HUES64 (cell line): Measurements from ENCODE around the gene ATF1. TPM values are rescaled to one million over a fixed set of nuclear protein-coding genes. Genes with fewer than 3 reads are reported as not detected.

Source experiments
- H3K27ac ChIP-seq: 2 replicates; pipeline ENCODE4 v1.7.0; 2013; ENCODE audit warnings: low read depth, low read length, inconsistent platforms
- H3K27me3 ChIP-seq: 2 replicates; pipeline ENCODE4 v1.6.1; 2013; ENCODE audit warnings: mild to moderate bottlenecking, low read length; ENCODE audit not compliant: insufficient read depth
- H3K36me3 ChIP-seq: 2 replicates; pipeline ENCODE4 v1.6.1; 2013; ENCODE audit warnings: mild to moderate bottlenecking, low read length; ENCODE audit not compliant: insufficient read depth
- H3K4me1 ChIP-seq: 2 replicates; pipeline ENCODE4 v1.6.1; 2013; ENCODE audit warnings: mild to moderate bottlenecking, low read length, moderate library complexity; ENCODE audit not compliant: insufficient read depth
- H3K4me3 ChIP-seq: 2 replicates; pipeline ENCODE4 v1.5.1; 2013; ENCODE audit warnings: mild to moderate bottlenecking, low read length, moderate library complexity
- H3K9ac ChIP-seq: 2 replicates; pipeline ENCODE4 v1.6.1; 2013; ENCODE audit warnings: mild to moderate bottlenecking, low read depth, low read length
- H3K9me3 ChIP-seq: 2 replicates; pipeline ENCODE4 v1.6.1; 2013; ENCODE audit warnings: low read depth, low read length; ENCODE audit not compliant: insufficient read depth
- WGBS: fragments of 150-250, 120-280 bp; methylation state at CpG from one replicate; pipeline ENCODE4 v1.1.7; 2013; ENCODE audit warnings: missing lambda C conversion rate; 5-methylcytosine and 5-hydroxymethylcytosine counted together
- polyA plus RNA-seq, 2 experiments: library from polyadenylated mRNA; stranded (reverse); fragments of 50-300 nt; gene quantifications; one replicate each; pipeline ENCODE4 v1.2.3, GENCODE V29; 2013

Gene ATF1
- 30.0 TPM for polyA plus RNA-seq (2013, experiment 1 of 2)
- polyA plus RNA-seq (2013, experiment 2 of 2): 28.4 TPM

DNA sequence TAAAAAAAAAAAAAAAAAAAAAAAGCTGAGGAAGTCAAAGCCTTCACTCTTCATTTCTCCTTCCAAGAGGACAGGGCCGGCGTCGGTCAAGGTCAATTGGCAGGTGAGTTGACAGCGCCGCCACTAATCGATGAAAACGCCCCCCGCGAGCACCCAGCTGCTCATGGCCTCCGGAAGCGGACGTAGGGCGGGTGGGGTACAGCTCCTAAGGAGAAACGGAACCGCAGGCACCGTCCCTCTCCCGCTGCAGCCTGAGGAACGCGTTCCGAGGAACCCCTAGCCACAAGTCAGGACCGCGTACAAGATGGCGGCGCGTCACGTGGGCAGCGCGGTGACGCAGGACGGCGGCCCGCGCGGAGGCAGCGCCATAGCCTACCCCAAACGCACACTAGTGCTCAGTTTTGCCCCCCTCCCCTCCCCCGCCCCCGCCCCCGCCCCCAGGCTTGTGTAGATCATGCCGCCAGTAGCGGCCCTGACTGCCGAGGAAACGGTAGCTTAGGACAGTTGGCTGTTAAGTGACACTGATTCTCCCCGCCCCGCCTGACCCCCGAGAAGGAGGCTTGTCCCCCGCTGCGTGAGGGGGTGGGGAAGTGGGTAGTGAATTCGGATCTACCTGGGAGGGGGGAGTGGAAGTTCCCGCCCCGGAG lies at the start of gene ATF1:
Gene ATF1, plus strand, starts transcription at position 463 of the 647 bp plus-strand sequence. CDS start 16,045 bp downstream, outside the sequence.
- H3K9ac ChIP-seq: peak within 1 kb of the TSS; percentile 96
- H3K9me3 ChIP-seq: no peaks in the 10 kb centered on the region
- H3K36me3 ChIP-seq: no peaks in the 10 kb centered on the region
- H3K27ac ChIP-seq: peak within 1 kb of the TSS; percentile 100
- WGBS: under 1% methylated on average over 42 of the region's 51 CpGs
- peaks cover 9% of the 10 kb centered on the region for H3K4me1 ChIP-seq
- no peaks in the 10 kb centered on the region for H3K27me3 ChIP-seq
- H3K4me3 ChIP-seq: peak within 1 kb of the TSS; percentile 86

DNA sequence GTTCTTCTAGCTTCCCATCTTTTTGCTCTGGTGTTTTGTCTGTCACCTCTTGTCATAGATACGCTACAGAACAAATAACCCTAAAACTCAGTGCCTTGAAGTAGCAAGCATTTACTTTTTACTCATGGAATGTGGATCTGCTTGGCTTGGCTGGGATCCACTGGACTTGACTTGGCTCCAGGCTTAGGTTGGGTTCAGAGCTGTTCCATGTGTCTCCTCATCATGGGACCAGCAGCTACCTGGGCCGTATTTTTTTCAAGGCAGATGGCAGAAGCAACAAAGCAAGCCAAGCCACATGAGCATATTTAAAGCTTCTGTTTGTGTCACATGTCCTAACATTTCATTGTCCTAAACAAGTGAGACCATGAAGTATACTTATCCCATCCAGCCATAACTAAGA lies 48.7 kb upstream of the ATF1 start:
- 93% methylated on average over 2 of the region's 2 CpGs for WGBS
- Histone ChIP-seq H3K36me3 (peaks cover 61% of the 10 kb centered on the region), H3K27ac (no peak overlapping the region)

DNA sequence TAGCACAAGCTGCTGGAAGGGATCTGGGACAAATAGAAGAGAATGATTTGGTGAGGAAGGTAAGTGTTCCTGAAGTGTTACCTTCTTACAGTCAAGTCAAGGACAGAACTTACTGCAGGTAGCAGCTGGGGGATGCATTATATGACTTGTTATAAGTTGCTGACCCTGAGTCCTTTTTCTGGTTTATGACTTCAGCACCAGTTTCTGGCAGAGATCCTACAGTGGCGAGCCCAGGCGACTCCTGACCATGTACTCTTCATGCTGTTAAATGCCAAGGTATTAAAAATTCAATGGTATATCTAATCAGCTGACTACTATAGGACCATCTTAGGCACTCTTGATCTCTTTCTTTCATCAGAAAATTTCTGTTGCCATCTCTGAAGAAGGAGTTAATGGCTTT lies 45.1 kb upstream of the ATF1 start:
- no peaks in the 10 kb centered on the region for H3K27me3 ChIP-seq
- 100% methylated on average over 2 of the region's 2 CpGs for WGBS
- H3K4me1 ChIP-seq: no peaks in the 10 kb centered on the region
- H3K9ac ChIP-seq: no peak overlapping the region
- no peak overlapping the region for H3K27ac ChIP-seq
- peaks cover 73% of the 10 kb centered on the region for H3K36me3 ChIP-seq
- H3K4me3 ChIP-seq: no peak overlapping the region
- no peaks in the 10 kb centered on the region for H3K9me3 ChIP-seq

More for the DNA sequence above, 48.7 kb upstream of the ATF1 start:
- no peak overlapping the region for H3K9ac ChIP-seq
- H3K4me1 ChIP-seq: no peaks in the 10 kb centered on the region
- H3K4me3 ChIP-seq: no peak overlapping the region
- H3K27me3 ChIP-seq: no peaks in the 10 kb centered on the region
- no peaks in the 10 kb centered on the region for H3K9me3 ChIP-seq

DNA sequence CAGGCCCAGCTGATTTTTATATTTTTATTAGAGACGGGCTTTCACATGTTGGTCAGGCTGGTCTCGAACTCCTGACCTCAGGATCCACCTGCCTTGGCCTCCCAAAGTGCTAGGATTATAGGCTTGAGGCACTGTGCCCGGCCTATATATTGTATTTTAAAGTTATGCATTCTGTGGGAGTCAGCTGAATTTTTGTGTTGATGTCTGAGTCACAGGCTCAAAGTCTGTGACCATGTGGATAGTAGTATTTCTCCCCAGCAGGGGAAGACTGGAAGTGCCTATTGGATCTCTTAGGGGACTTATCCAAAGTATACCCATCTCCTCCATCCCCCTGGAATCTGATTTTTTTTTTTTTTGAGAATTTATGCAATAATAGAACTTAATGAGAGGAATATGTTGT lies 43.8 kb upstream of the ATF1 start:
- H3K36me3 ChIP-seq: peaks cover 73% of the 10 kb centered on the region
- H3K9ac ChIP-seq: no peak overlapping the region
- no peak overlapping the region for H3K4me3 ChIP-seq
- no peaks in the 10 kb centered on the region for H3K9me3 ChIP-seq
- H3K27ac ChIP-seq: no peak overlapping the region
- no peaks in the 10 kb centered on the region for H3K4me1 ChIP-seq
- WGBS: 98% methylated on average over 3 of the region's 3 CpGs
- no peaks in the 10 kb centered on the region for H3K27me3 ChIP-seq

DNA sequence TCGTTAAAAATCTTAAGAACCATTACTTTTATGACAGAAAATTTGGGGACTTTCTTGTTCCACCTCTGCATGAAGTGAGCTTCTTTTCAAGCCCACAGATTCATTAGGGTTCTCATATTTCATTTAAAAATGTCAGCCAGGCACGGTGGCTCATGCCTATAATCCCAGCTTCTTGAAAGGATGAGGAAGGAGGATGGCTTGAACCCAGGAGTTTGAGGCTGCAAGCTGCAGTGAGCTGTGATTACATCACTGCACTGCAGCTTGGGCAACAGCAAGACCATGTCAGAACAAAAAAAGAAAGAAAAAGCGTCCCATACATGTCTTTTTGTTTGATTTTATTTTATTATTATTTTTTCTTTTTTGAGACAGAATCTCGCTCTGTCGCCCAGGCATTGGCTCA lies 43.4 kb upstream of the ATF1 start:
- H3K9me3 ChIP-seq: no peaks in the 10 kb centered on the region
- no peak overlapping the region for H3K9ac ChIP-seq
- H3K27me3 ChIP-seq: no peaks in the 10 kb centered on the region
- H3K4me3 ChIP-seq: no peak overlapping the region
- H3K27ac ChIP-seq: no peak overlapping the region
- 96% methylated on average over 4 of the region's 5 CpGs for WGBS
- no peaks in the 10 kb centered on the region for H3K4me1 ChIP-seq
- peaks cover 73% of the 10 kb centered on the region for H3K36me3 ChIP-seq

DNA sequence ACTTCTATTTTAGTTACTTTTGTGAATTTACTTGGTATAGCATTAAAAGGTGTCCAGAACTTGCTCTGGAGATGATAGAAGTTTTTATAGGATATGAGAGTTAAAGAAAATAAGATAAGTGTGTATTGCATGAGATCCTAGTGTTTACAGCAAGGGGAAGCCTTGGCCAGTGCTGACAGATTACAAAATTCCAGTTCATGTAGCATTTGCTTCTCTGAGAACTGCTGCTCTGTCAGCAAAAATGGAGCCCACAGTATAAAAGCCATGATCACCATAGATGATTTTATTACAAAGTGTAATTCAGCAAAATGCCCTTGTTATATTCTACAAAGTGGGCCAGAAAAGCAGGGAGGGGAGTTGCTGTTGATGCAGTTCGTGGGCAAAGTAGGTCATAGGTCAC lies 40.0 kb upstream of the ATF1 start:
- H3K27ac ChIP-seq: no peak overlapping the region
- H3K4me1 ChIP-seq: no peaks in the 10 kb centered on the region
- no peaks in the 10 kb centered on the region for H3K27me3 ChIP-seq
- no peaks in the 10 kb centered on the region for H3K9me3 ChIP-seq
- peaks cover 88% of the 10 kb centered on the region for H3K36me3 ChIP-seq
- WGBS: 88% methylated on average over 1 of the region's 1 CpG
- no peak overlapping the region for H3K4me3 ChIP-seq
- no peak overlapping the region for H3K9ac ChIP-seq

DNA sequence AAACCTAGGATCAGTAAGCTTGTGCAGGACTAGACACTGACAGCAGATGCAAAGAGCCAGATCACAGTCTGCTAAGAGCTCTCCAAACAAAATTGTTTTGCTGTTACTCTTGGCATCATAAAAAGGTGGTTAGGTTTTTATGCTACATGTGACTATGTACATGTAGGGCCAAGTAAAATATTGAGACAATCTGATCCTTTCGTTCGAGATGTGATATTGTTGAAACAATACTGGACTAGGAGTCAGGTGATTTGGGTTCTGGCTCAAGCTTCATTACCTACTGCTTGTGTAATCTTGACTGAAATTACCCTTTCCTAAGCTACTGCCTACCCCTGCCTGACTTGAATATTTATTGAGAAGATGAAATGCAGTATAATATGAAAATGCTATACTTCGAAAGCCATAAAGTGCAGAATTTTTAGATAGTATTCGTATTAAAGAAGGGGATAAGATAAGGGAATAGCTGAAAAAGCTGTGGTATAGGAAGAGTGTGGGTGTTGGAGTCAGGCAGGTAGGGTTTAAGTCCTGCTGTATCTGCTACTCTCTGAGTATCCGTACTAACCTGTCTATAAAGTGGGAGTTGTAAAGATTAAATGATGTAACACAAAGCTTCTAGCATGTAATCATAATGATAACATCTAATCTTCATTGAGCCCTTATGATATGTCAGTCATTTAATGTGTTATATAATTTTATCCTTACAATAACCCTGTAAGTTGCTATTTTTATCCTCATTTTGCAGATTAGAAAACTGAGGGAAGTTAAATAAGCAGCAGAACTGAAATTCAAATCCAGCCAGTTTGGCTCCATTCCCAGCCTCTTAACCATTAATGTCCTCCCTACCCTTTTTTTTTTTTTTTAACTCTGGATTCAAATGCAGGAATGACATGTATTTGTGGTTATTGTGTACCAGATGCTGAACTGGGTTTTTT lies 38.6 kb upstream of the ATF1 start:
- no peaks in the 10 kb centered on the region for H3K27me3 ChIP-seq
- no peak overlapping the region for H3K4me3 ChIP-seq
- 97% methylated on average over 4 of the region's 5 CpGs for WGBS
- peaks cover 88% of the 10 kb centered on the region for H3K36me3 ChIP-seq
- H3K9ac ChIP-seq: no peak overlapping the region
- no peaks in the 10 kb centered on the region for H3K4me1 ChIP-seq
- no peak overlapping the region for H3K27ac ChIP-seq
- no peaks in the 10 kb centered on the region for H3K9me3 ChIP-seq

DNA sequence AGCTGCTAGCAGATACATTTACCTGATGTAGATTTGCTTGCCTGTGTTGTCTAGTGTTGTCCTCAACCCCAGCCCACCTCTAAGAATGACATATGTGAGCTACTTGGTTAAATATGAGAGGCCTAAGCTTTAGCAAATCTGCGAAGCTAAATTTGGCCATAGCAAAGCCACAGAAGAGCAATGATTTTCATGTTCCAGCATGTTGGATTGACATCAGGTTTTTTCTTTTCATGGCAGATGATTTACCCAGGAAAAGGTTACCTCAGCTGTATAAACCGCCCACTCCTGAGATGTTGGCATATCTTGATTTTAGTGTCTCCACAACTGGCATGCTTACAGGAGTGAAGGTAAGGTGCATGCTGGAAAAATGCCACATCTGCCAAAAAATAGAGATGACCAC lies 36.4 kb upstream of the ATF1 start:
- Histone ChIP-seq H3K4me3 (no peak overlapping the region), H3K9ac (no peak overlapping the region), H3K9me3 (no peaks in the 10 kb centered on the region), H3K4me1 (no peaks in the 10 kb centered on the region), H3K27me3 (no peaks in the 10 kb centered on the region), H3K27ac (no peak overlapping the region), H3K36me3 (peaks cover 89% of the 10 kb centered on the region)
- WGBS: 97% methylated on average over 2 of the region's 2 CpGs

DNA sequence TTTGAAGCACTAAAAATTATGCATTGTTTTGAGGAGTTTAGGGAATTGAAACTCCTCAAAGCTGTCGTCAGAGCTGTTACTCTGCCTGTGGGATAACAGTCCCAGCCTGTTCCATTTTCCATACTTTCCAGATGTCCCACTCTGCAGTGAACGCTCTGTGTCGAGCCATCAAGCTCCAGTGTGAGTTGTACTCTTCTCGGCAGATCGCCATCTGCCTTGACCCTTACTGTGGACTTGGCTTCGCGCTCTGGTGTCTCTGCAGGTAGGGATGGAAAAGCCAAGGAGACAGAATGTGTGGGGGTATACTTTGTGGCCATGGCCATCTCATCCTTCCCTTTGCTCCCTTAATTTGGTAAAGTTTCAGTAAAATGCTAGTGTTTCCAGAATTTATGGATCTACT lies 35.5 kb upstream of the ATF1 start:
- no peaks in the 10 kb centered on the region for H3K4me1 ChIP-seq
- no peak overlapping the region for H3K9ac ChIP-seq
- H3K36me3 ChIP-seq: peaks cover 87% of the 10 kb centered on the region
- H3K4me3 ChIP-seq: no peak overlapping the region
- H3K27ac ChIP-seq: no peak overlapping the region
- H3K27me3 ChIP-seq: no peaks in the 10 kb centered on the region
- H3K9me3 ChIP-seq: no peaks in the 10 kb centered on the region
- WGBS: 96% methylated on average over 7 of the region's 7 CpGs

DNA sequence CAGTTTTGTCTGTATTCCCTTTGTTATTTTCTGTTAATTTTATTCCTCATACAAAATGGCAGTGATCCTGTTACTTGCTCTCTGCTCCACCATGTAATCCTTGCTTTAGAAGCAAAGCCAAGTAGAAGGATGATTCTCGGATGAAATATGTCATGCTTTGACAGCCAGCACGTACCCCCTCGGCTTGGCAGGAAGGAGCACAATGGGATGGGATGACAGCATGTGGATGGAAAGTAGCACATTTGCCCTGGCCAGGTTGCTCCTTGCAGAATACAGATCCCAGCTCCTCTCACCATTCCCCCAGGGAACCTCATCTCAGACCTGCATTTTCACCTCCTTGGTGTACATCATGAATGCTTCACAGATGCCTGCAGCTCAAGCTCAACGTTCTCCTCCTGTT lies 35.1 kb upstream of the ATF1 start:
- Histone ChIP-seq H3K27me3 (no peaks in the 10 kb centered on the region), H3K27ac (no peak overlapping the region), H3K4me1 (no peaks in the 10 kb centered on the region), H3K9me3 (no peaks in the 10 kb centered on the region), H3K9ac (no peak overlapping the region), H3K4me3 (no peak overlapping the region), H3K36me3 (peaks cover 84% of the 10 kb centered on the region)
- 95% methylated on average over 4 of the region's 4 CpGs for WGBS

DNA sequence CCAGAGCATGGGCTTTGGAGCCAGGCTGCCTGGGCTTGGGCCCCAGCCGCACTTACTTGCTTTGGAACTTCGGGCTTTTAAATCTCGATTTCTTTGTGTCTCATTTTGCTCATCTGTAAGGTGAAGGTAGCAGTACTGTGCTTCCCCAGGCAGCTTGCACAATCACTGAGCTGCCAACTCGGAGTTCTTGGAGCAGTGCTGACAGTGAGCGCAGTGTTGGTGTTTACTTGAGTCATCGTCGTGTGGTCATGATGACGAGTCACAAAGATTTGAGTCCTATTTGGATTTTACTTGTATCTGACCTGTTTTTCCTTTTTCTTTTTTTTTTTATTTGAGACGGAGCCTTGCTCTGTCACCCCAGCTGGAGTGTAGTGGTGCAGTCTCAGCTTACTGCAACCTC lies 31.3 kb upstream of the ATF1 start:
- H3K27me3 ChIP-seq: no peaks in the 10 kb centered on the region
- no peak overlapping the region for H3K27ac ChIP-seq
- H3K9ac ChIP-seq: no peak overlapping the region
- H3K36me3 ChIP-seq: peaks cover 79% of the 10 kb centered on the region
- no peaks in the 10 kb centered on the region for H3K9me3 ChIP-seq
- WGBS: 95% methylated on average over 9 of the region's 9 CpGs
- no peak overlapping the region for H3K4me3 ChIP-seq
- no peaks in the 10 kb centered on the region for H3K4me1 ChIP-seq
